22Rv1 (cell line): Measurements from ENCODE around the gene NDE1.

ENCODE experiments used
- ZFX ChIP-seq: fragments of 450-650 bp; IDR thresholded peaks from 2 replicates; pipeline ENCODE4 v1.6.1; 2017; ENCODE audit warnings: antibody characterized with exemption, borderline replicate concordance
- TF ChIP-seq, protein P1 (sequence below): fragments of 450-650 bp; IDR thresholded peaks from 2 replicates; pipeline ENCODE4 v1.5.1; 2017; ENCODE audit warnings: mild to moderate bottlenecking

DNA sequence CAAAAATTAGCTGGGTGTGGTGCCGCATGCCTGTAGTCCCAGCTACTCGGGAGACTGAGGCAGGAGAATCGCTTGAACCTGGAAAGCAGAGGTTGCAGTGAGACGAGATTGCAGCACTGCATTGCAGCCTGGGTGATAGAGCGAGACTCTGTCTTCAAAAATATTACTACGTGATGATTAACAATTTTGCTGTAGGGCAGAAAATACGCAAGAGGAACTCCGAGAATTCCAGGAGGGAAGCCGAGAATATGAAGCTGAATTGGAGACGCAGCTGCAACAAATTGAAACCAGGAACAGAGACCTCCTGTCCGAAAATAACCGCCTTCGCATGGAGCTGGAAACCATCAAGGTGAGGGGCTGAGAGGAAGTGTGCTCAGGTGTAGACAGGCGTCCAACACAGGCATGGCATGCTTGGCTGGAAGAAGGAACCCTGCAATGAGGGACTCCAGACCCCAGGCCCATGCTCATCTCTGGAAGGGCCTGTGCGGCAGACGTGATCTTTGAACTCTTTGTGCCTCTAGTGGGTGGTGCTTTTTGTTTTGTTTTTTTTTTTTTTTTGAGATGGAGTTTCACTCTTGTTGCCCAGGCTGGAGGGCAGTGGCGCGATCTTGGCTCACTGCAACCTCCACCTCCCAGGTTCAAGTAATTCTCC lies 17.2 kb downstream of the NDE1 start:
- TF ChIP-seq, protein P1, sequence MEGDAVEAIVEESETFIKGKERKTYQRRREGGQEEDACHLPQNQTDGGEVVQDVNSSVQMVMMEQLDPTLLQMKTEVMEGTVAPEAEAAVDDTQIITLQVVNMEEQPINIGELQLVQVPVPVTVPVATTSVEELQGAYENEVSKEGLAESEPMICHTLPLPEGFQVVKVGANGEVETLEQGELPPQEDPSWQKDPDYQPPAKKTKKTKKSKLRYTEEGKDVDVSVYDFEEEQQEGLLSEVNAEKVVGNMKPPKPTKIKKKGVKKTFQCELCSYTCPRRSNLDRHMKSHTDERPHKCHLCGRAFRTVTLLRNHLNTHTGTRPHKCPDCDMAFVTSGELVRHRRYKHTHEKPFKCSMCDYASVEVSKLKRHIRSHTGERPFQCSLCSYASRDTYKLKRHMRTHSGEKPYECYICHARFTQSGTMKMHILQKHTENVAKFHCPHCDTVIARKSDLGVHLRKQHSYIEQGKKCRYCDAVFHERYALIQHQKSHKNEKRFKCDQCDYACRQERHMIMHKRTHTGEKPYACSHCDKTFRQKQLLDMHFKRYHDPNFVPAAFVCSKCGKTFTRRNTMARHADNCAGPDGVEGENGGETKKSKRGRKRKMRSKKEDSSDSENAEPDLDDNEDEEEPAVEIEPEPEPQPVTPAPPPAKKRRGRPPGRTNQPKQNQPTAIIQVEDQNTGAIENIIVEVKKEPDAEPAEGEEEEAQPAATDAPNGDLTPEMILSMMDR, result no peak
- TF ChIP-seq ZFX, result no peak
